ENCODE measurements around the gene SCO2. TPM values are rescaled to one million over a fixed set of nuclear protein-coding genes. Genes with fewer than 3 reads are reported as not detected.
A peak's percentile ranks its signal among the peaks of the same experiment; 100 is the strongest.

Gene SCO2
- polyA plus RNA-seq, 3 donors, result 39.5 to 101 (median 69.6) TPM

DNA sequence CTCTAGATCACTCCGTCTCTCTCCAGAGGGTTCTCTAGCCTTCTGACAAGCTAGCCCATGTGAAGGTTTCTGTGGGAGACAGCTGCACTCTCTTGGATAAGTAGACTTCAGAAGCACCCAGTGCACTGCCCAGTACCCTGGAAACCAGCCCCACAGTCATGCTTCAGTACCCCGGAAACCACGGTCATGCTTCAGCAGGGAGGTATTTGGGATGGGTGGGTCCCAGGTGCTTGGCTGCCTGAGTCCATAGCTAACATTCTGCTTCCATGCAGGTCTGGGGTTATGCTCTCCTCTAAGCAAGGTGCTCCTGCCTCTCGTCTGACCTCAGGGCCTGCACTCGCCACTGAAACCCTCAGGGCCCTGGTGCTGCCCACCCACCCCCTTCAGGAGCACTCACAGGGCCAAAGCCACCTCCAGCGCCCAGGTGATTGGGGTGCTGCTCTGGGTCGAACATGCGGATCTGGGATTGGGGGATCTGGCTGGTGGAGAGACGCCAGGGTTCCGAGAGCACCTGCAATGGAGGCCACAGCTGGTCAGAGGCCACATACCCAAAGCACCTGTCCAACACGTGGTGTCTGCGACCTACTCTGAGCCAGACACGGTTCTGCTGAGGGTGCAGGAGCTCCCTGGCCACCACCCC, 44.6 kb upstream of the SCO2 start:
- Mint-ChIP-seq H3K36me3 (peaks cover 36 to 65% of the 10 kb centered on the region in 2 donors), H3K27ac (no peak overlapping the region), H3K4me3 (no peak overlapping the region), H3K27me3 (ENCODE audit: low read depth in 3 of 3) (peaks cover 0 to 5% (median 5%) of the 10 kb centered on the region in 3 donors), H3K4me1 (no peaks in the 10 kb centered on the region), H3K9me3 (no peaks in the 10 kb centered on the region)
- H2AFZ ChIP-seq (ENCODE audit: insufficient read depth, low read depth, low read length, poor library complexity, severe bottlenecking), result no peak overlapping the region
- no peak overlapping the region for H3K9ac ChIP-seq (ENCODE audit: insufficient read depth, low read length, poor library complexity, severe bottlenecking)
- no peaks in the 10 kb centered on the region for H3K79me2 ChIP-seq (ENCODE audit: insufficient read depth, low read length)
- no peaks in the 10 kb centered on the region for H4K20me1 ChIP-seq (ENCODE audit: insufficient read depth, low read length)
- no peak overlapping the region for H3K27ac ChIP-seq (ENCODE audit: low read depth in 1 of 2, low read length in 2 of 2)
- no peaks in the 10 kb centered on the region for H3K27me3 ChIP-seq (ENCODE audit: control insufficient read depth in 2 of 2, insufficient read depth in 2 of 2, low read length in 2 of 2)
- no peaks in the 10 kb centered on the region for H3K9me3 ChIP-seq (replicated peaks in 1 of 2; ENCODE audit: control insufficient read depth in 1 of 2, insufficient read depth in 1 of 2, low read length in 2 of 2)
- WGBS (ENCODE audit: insufficient coverage), result 93% methylated on average over 13 of the region's 13 CpGs
- peaks cover 31 to 57% of the 10 kb centered on the region in 2 donors for H3K36me3 ChIP-seq (replicated peaks in 1 of 2; ENCODE audit: control insufficient read depth in 1 of 2, insufficient read depth in 2 of 2, low read length in 2 of 2)
- H3K4me2 ChIP-seq (replicated peaks; ENCODE audit: extremely low read depth, low read length, poor library complexity, severe bottlenecking), result no peak overlapping the region
- TF ChIP-seq, protein P1, sequence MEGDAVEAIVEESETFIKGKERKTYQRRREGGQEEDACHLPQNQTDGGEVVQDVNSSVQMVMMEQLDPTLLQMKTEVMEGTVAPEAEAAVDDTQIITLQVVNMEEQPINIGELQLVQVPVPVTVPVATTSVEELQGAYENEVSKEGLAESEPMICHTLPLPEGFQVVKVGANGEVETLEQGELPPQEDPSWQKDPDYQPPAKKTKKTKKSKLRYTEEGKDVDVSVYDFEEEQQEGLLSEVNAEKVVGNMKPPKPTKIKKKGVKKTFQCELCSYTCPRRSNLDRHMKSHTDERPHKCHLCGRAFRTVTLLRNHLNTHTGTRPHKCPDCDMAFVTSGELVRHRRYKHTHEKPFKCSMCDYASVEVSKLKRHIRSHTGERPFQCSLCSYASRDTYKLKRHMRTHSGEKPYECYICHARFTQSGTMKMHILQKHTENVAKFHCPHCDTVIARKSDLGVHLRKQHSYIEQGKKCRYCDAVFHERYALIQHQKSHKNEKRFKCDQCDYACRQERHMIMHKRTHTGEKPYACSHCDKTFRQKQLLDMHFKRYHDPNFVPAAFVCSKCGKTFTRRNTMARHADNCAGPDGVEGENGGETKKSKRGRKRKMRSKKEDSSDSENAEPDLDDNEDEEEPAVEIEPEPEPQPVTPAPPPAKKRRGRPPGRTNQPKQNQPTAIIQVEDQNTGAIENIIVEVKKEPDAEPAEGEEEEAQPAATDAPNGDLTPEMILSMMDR (IDR thresholded peaks at IDR 0.05), result no peak
- intact Hi-C loops (cut with micrococcal nuclease), result no loop called here
- no peak overlapping the region for H3K4me3 ChIP-seq (replicated peaks in 1 of 3; ENCODE audit: low read depth in 2 of 3, low read length in 3 of 3)
- no peaks in the 10 kb centered on the region for H3K4me1 ChIP-seq (ENCODE audit: control insufficient read depth in 1 of 2, insufficient read depth in 2 of 2, low read length in 2 of 2)
- DNase-seq, result peak in 1 of 3 donors; percentile 3

DNA sequence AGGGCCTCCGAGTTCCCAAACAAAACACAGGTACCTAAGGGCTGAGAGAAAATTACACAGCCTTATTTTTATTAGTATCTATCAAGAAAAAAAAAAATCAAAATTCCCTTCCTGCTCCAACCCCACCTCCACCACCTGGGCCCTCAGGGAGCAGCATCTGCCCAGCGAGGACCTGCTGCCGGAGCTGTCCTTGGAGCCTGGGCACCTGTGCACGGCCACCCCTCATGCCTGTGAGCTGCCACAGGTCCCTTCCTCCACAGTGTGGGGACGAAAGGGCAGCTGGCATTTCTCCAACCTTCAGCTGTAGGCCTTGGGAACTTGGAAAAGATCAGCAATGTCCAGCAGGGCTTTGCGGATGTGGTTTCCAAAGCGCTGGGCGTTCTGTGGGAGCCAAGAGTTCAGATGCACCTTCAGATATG, 43.7 kb upstream of the SCO2 start:
- WGBS (ENCODE audit: insufficient coverage), result 94% methylated on average over 7 of the region's 8 CpGs
- Histone ChIP-seq H3K79me2 (ENCODE audit: insufficient read depth, low read length) (no peaks in the 10 kb centered on the region), H3K9ac (ENCODE audit: insufficient read depth, low read length, poor library complexity, severe bottlenecking) (no peak overlapping the region), H3K9me3 (replicated peaks in 1 of 2; ENCODE audit: control insufficient read depth in 1 of 2, insufficient read depth in 1 of 2, low read length in 2 of 2) (no peaks in the 10 kb centered on the region), H4K20me1 (ENCODE audit: insufficient read depth, low read length) (no peaks in the 10 kb centered on the region), H3K4me2 (replicated peaks; ENCODE audit: extremely low read depth, low read length, poor library complexity, severe bottlenecking) (no peak overlapping the region), H3K4me3 (replicated peaks in 1 of 3; ENCODE audit: low read depth in 2 of 3, low read length in 3 of 3) (no peak overlapping the region), H3K27ac (ENCODE audit: low read depth in 1 of 2, low read length in 2 of 2) (no peak overlapping the region), H2AFZ (ENCODE audit: insufficient read depth, low read depth, low read length, poor library complexity, severe bottlenecking) (no peak overlapping the region), H3K27me3 (ENCODE audit: control insufficient read depth in 2 of 2, insufficient read depth in 2 of 2, low read length in 2 of 2) (no peaks in the 10 kb centered on the region), H3K4me1 (ENCODE audit: control insufficient read depth in 1 of 2, insufficient read depth in 2 of 2, low read length in 2 of 2) (no peaks in the 10 kb centered on the region), H3K36me3 (replicated peaks in 1 of 2; ENCODE audit: control insufficient read depth in 1 of 2, insufficient read depth in 2 of 2, low read length in 2 of 2) (peaks cover 31 to 57% of the 10 kb centered on the region in 2 donors)
- Mint-ChIP-seq H3K27ac (no peak overlapping the region), H3K9me3 (no peaks in the 10 kb centered on the region), H3K4me1 (no peaks in the 10 kb centered on the region), H3K36me3 (peaks cover 35 to 60% of the 10 kb centered on the region in 2 donors), H3K27me3 (ENCODE audit: low read depth in 3 of 3) (peaks cover 6 to 11% (median 11%) of the 10 kb centered on the region in 3 donors), H3K4me3 (no peak overlapping the region)
- no peak for DNase-seq
- TF ChIP-seq, protein P1 (IDR thresholded peaks at IDR 0.05), result no peak
- intact Hi-C loops (cut with micrococcal nuclease), result no loop called here
